WTC11 (cell line): Measurements from ENCODE around the gene SLC6A2. TPM values are rescaled to one million over a fixed set of nuclear protein-coding genes. Genes with fewer than 3 reads are reported as not detected.
A peak's percentile ranks its signal among the peaks of the same experiment; 100 is the strongest.

Experiments
- ATAC-seq: fragments of 200-7000 bp; cut with Tn5 transposase; 2 replicates; pipeline ENCODE4 v1.10.0; 2021; ENCODE audit warnings: mild to moderate bottlenecking, moderate library complexity
- Bru-seq: library from RNA; stranded (reverse); fragments of 400-500 nt; gene quantifications from one replicate; lab custom pipeline; 2021; lab: Mats Ljungman, UMichigan
- CTCF ChIA-PET: fragments of 300-600 bp; sonication (Branson Sonifier 250); formaldehyde crosslinking; loops from one replicate; lab custom pipeline; 2021; ENCODE audit warnings: antibody characterized with exemption; lab: Charles Lee
- POLR2A ChIA-PET: fragments of 350-600 bp; sonication (Branson Sonifier 250); formaldehyde crosslinking; loops from one replicate; lab custom pipeline; 2021; ENCODE audit warnings: antibody characterized with exemption; lab: Charles Lee
- DNase-seq: peaks from one replicate; pipeline ENCODE4 v3.0.0; 2021; ENCODE audit warnings: low spot score
- H3K27ac Mint-ChIP-seq: 2 replicates; pipeline ENCODE4 v1.8.0; 2021; ENCODE audit warnings: mixed read lengths
- H3K27me3 Mint-ChIP-seq: 2 replicates; pipeline ENCODE4 v1.8.0; 2021; ENCODE audit warnings: low read depth, mild to moderate bottlenecking, moderate library complexity, mixed read lengths
- H3K36me3 Mint-ChIP-seq: 2 replicates; pipeline ENCODE4 v1.8.0; 2021; ENCODE audit warnings: mixed read lengths
- H3K4me1 Mint-ChIP-seq: 2 replicates; pipeline ENCODE4 v1.8.0; 2022; ENCODE audit warnings: mixed read lengths
- H3K4me3 Mint-ChIP-seq: 2 replicates; pipeline ENCODE4 v1.8.0; 2021; ENCODE audit warnings: mild to moderate bottlenecking, moderate library complexity, mixed read lengths
- H3K9me3 Mint-ChIP-seq: 2 replicates; pipeline ENCODE4 v1.8.0; 2021; ENCODE audit warnings: mixed read lengths
- ATF3 ChIP-seq: sonication (generic); formaldehyde crosslinking; conservative IDR thresholded peaks from 2 replicates; pipeline ENCODE4 v1.8.1; 2022; ENCODE audit warnings: mild to moderate bottlenecking, missing genetic modification reagents
- CREM ChIP-seq: sonication (generic); formaldehyde crosslinking; IDR thresholded peaks from 2 replicates; pipeline ENCODE4 v1.8.1; 2022; ENCODE audit warnings: mild to moderate bottlenecking, missing genetic modification reagents, moderate library complexity
- E2F5 ChIP-seq: sonication (generic); formaldehyde crosslinking; IDR thresholded peaks from 2 replicates; pipeline ENCODE4 v1.8.1; 2022; ENCODE audit warnings: mild to moderate bottlenecking, moderate library complexity, missing genetic modification reagents
- ELF4 ChIP-seq: sonication (generic); formaldehyde crosslinking; IDR thresholded peaks from 2 replicates; pipeline ENCODE4 v1.8.1; 2022; ENCODE audit warnings: low read depth, mild to moderate bottlenecking, moderate library complexity, missing genetic modification reagents
- FOXP4 ChIP-seq: sonication (generic); formaldehyde crosslinking; IDR thresholded peaks from 2 replicates; pipeline ENCODE4 v1.8.0; 2022; ENCODE audit warnings: mild to moderate bottlenecking, missing genetic modification reagents
- GRHL2 ChIP-seq: fragments of 250-450 bp; sonication (Bioruptor Pico); IDR thresholded peaks from 2 replicates; pipeline ENCODE4 v1.8.0; 2022; ENCODE audit warnings: mild to moderate bottlenecking, moderate library complexity; ENCODE audit not compliant: insufficient replicate concordance, severe bottlenecking
- HMGXB4 ChIP-seq: sonication (generic); formaldehyde crosslinking; IDR thresholded peaks from 2 replicates; pipeline ENCODE4 v1.8.1; 2023; ENCODE audit warnings: mild to moderate bottlenecking, moderate library complexity, missing genetic modification reagents
- KAT7 ChIP-seq: sonication (generic); formaldehyde crosslinking; IDR thresholded peaks from 2 replicates; pipeline ENCODE4 v1.8.1; 2023; ENCODE audit warnings: missing genetic modification reagents, mild to moderate bottlenecking, borderline replicate concordance
- MYBL2 ChIP-seq: sonication (generic); formaldehyde crosslinking; IDR thresholded peaks from 2 replicates; pipeline ENCODE4 v1.8.1; 2023; ENCODE audit warnings: mild to moderate bottlenecking, moderate library complexity, missing genetic modification reagents
- NFE2L1 ChIP-seq: sonication (generic); formaldehyde crosslinking; IDR thresholded peaks from 2 replicates; pipeline ENCODE4 v1.8.1; 2023; ENCODE audit warnings: missing genetic modification reagents
- NR1H2 ChIP-seq: sonication (generic); formaldehyde crosslinking; IDR thresholded peaks from 2 replicates; pipeline ENCODE4 v1.9.0; 2021; ENCODE audit warnings: mild to moderate bottlenecking, moderate library complexity, missing genetic modification reagents
- PRDM15 ChIP-seq: sonication (generic); formaldehyde crosslinking; IDR thresholded peaks from 2 replicates; pipeline ENCODE4 v1.8.0; 2022; ENCODE audit warnings: missing genetic modification reagents
- RELA ChIP-seq: sonication (generic); formaldehyde crosslinking; IDR thresholded peaks from 2 replicates; pipeline ENCODE4 v1.8.1; 2022; ENCODE audit warnings: missing genetic modification reagents, mild to moderate bottlenecking, borderline replicate concordance
- SMAD3 ChIP-seq: sonication (generic); formaldehyde crosslinking; IDR thresholded peaks from 2 replicates; pipeline ENCODE4 v1.8.0; 2022; ENCODE audit warnings: missing genetic modification reagents, mild to moderate bottlenecking, borderline replicate concordance
- TCF7 ChIP-seq: sonication (generic); formaldehyde crosslinking; IDR thresholded peaks from 2 replicates; pipeline ENCODE4 v1.8.0; 2022; ENCODE audit warnings: mild to moderate bottlenecking, low read depth, missing genetic modification reagents, moderate library complexity
- TEAD1 ChIP-seq: sonication (generic); formaldehyde crosslinking; IDR thresholded peaks from 2 replicates; pipeline ENCODE4 v1.8.0; 2022; ENCODE audit warnings: mild to moderate bottlenecking, missing genetic modification reagents
- USF2 ChIP-seq: sonication (generic); formaldehyde crosslinking; IDR thresholded peaks from 2 replicates; pipeline ENCODE4 v1.8.1; 2023; ENCODE audit warnings: mild to moderate bottlenecking, missing genetic modification reagents, moderate library complexity
- ZNF232 ChIP-seq: sonication (generic); formaldehyde crosslinking; IDR thresholded peaks from 2 replicates; pipeline ENCODE4 v1.8.0; 2022; ENCODE audit warnings: mild to moderate bottlenecking, missing genetic modification reagents
- ZNF425 ChIP-seq: fragments of 250-450 bp; sonication (Bioruptor Pico); conservative IDR thresholded peaks from 2 replicates; pipeline ENCODE4 v1.9.0; 2021; ENCODE audit warnings: mild to moderate bottlenecking
- long read RNA-seq, 3 experiments: library from RNA in 1 of 3; library from capped mRNA in 1 of 3; library from polyadenylated mRNA in 1 of 3; unstranded in 2 of 3; stranded (forward) in 1 of 3; transcript quantifications; one replicate each; pipeline ENCODE4 v2.0.0, GENCODE V29; 2021
- total RNA-seq: library from RNA; stranded (reverse); gene quantifications from 3 replicates; pipeline ENCODE4 v1.2.3, GENCODE V29; 2021

Gene SLC6A2
- total RNA-seq (0.16 to 0.30 TPM (median 0.20 TPM) in 3 replicates), Bru-seq, nascent RNA (percentile 10 among the genes with signal in this experiment)
- long read RNA-seq, experiment 1, partial matches to known transcripts = 0 of 1 reads
- long read RNA-seq, experiment 1, other reads (novel, unspliced or antisense) = 0 of 1 reads
- long read RNA-seq, experiment 2 = 0 reads
- long read RNA-seq, experiment 3 = 0 reads

GRCh38 chr16:55655897-55656681, at the start of gene SLC6A2:
SLC6A2 (plus strand) TSS chr16:55655988; CDS start chr16:55656695, 707 bp downstream.
- POLR2A ChIA-PET = no interaction called here
- CTCF ChIA-PET = interaction anchor here (0.6 to 3.7 kb wide), 9 partner anchors 10 to 191 kb away, joined by 3 to 25 read pairs (median 3); no protein-coding TSS in a partner anchor
- ATAC-seq (peak; percentile 71), DNase-seq (peak; percentile 67)
- Mint-ChIP-seq H3K4me1 (peaks cover 8% of the 10 kb centered on the region), H3K27ac (no peak within 1 kb of the TSS), H3K9me3 (no peaks in the 10 kb centered on the region), H3K27me3 (peaks cover 47% of the 10 kb centered on the region), H3K36me3 (no peaks in the 10 kb centered on the region), H3K4me3 (peak within 1 kb of the TSS; percentile 79)
- TF ChIP-seq E2F5 (CRISPR knock-in tag) (peak; percentile 60), USF2 (peak; percentile 57), CREM (CRISPR knock-in tag) (0 out of 2 replicates have a peak, but pooled peaks have one; percentile 46), MYBL2 (CRISPR knock-in tag) (no peak), ATF3 (CRISPR knock-in tag) (no peak), NFE2L1 (CRISPR knock-in tag) (0 out of 2 replicates have a peak, but pooled peaks have one; percentile 22), TEAD1 (CRISPR knock-in tag) (no peak), HMGXB4 (CRISPR knock-in tag) (peak; percentile 48; the same call in 1 of the 2 replicates), KAT7 (CRISPR knock-in tag) (no peak), RELA (CRISPR knock-in tag) (no peak), ZNF425 (CRISPR knock-in tag) (no peak), GRHL2 (CRISPR knock-in tag) (no peak)

GRCh38 chr16:55613613-55614335, 42.0 kb upstream of the SLC6A2 start:
- Mint-ChIP-seq H3K4me1 (no peaks in the 10 kb centered on the region), H3K27me3 (peaks cover 9% of the 10 kb centered on the region), H3K27ac (no peak overlapping the region), H3K4me3 (no peak overlapping the region), H3K9me3 (peaks cover 25% of the 10 kb centered on the region), H3K36me3 (peaks cover 16% of the 10 kb centered on the region)
- ATAC-seq (no peak), DNase-seq (no peak)
- POLR2A ChIA-PET = no interaction called here
- CTCF ChIA-PET = no interaction called here
- TF ChIP-seq PRDM15 (CRISPR knock-in tag) = no peak
- TF ChIP-seq FOXP4 (CRISPR knock-in tag) = no peak
- no peak for TF ChIP-seq ZNF232 (CRISPR knock-in tag)
- no peak for TF ChIP-seq NFE2L1 (CRISPR knock-in tag)
- TF ChIP-seq NR1H2 = no peak
- no peak for TF ChIP-seq SMAD3
- no peak for TF ChIP-seq ELF4 (CRISPR knock-in tag)
- no peak for TF ChIP-seq TCF7 (CRISPR knock-in tag)
